NCI-H82 treated with DMSO at 0.1 percent for 48 hours (cell line): Measurements from ENCODE around the gene TNFRSF8.

ENCODE experiments used
- DNase-seq: peaks from one replicate; lab custom pipeline; 2025; ENCODE audit not compliant: unreplicated experiment; lab: John Stamatoyannopoulos, UW

The TNFRSF8 gene

DNA sequence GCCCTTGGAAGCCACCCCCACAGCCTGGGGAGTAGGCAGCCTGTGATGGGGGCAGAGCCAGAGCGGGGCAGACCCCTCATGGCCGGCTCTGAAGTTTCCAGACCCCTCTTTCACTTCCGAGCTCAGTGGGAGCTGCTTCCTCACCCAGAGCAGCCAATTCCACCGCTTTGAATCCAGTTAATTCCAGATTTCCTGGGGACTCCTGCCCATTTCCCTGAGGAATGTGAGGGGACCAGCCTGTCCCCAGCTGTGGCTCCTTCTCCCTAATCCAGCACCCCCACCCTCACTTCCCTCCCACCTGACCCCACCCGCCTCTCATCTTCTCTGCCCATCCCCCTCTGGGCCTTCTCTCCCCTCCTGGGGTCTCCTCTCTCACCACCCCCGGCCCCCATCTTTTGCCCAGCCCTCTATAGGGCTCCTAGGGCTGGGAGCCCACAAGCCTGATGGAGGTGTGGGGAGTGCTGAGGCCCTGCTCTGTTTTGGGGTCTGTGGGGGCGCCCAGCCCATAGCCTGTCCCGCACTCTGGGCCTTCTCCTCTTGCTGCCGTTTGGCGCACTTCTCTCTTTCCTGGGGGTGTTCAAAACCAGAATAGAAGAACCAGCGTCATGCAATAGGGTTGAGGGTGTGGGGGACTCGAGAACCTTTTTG, 77.5 kb downstream of the TNFRSF8 start:
- DNase-seq = no peak

DNA sequence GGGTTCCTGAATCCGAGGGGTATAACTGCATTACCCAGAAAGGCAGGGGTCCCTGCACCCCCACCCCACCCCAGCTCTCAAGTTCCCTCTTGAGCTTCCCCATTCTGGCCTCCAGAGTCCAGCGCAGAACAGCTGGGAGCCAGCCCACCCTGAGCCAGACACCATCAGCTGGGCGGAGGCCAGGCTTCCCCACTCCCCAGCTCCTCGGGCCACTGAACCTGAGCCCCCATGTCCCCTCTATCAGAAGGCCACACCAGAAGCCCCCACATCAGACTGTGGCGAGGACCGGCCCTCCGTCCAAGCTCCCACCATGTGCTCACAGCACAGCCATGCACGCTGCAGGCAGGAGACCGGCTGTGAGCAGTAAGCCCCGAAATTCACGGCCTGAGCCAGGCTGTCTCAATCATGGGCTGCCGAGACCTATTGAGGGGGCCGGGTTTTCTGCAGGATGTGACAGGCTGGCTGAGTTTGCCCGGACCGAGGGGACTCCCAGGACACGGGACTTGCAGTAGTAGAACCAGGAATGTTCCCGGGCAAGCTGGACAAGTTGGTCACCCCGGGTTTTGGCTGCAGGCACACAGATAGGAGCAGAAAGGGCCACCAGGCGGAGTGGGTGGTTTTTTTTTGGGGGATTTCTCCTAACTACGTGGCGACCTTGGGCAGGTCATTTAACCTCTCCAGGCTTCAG, 78.2 kb downstream of the TNFRSF8 start:
- DNase-seq = no peak

DNA sequence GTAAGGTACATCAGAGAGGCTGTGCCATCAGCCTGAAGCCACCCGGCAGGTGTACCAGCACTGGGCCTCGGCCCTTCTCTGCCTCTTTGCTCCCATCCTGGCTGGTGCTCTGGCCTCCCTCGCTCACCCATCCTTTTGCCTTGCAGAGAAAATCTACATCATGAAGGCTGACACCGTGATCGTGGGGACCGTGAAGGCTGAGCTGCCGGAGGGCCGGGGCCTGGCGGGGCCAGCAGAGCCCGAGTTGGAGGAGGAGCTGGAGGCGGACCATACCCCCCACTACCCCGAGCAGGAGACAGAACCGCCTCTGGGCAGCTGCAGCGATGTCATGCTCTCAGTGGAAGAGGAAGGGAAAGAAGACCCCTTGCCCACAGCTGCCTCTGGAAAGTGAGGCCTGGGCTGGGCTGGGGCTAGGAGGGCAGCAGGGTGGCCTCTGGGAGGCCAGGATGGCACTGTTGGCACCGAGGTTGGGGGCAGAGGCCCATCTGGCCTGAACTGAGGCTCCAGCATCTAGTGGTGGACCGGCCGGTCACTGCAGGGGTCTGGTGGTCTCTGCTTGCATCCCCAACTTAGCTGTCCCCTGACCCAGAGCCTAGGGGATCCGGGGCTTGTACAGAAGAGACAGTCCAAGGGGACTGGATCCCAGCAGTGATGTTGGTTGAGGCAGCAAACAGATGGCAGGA, 79.2 kb downstream of the TNFRSF8 start:
- no peak for DNase-seq

- DNase-seq = no peak
Observed at GRCh38 chr1:12142891-12143630, 80.0 kb downstream of the TNFRSF8 start.

DNA sequence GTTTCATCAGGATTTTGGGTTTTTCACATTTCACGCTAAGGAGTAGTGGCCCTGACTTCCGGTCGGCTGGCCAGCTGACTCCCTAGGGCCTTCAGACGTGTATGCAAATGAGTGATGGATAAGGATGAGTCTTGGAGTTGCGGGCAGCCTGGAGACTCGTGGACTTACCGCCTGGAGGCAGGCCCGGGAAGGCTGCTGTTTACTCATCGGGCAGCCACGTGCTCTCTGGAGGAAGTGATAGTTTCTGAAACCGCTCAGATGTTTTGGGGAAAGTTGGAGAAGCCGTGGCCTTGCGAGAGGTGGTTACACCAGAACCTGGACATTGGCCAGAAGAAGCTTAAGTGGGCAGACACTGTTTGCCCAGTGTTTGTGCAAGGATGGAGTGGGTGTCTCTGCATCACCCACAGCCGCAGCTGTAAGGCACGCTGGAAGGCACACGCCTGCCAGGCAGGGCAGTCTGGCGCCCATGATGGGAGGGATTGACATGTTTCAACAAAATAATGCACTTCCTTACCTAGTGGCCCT, 80.6 kb downstream of the TNFRSF8 start:
- DNase-seq = no peak

GRCh38 chr1:12144236-12144635, 81.1 kb downstream of the TNFRSF8 start:
- no peak for DNase-seq

GRCh38 chr1:12144969-12145368, 81.9 kb downstream of the TNFRSF8 start:
- no peak for DNase-seq

- DNase-seq = no peak
Observed at GRCh38 chr1:12145616-12146342, 82.7 kb downstream of the TNFRSF8 start.

GRCh38 chr1:12146343-12147112, 83.4 kb downstream of the TNFRSF8 start:
- DNase-seq = no peak

GRCh38 chr1:12147201-12147701, 84.1 kb downstream of the TNFRSF8 start:
- DNase-seq = no peak

DNA sequence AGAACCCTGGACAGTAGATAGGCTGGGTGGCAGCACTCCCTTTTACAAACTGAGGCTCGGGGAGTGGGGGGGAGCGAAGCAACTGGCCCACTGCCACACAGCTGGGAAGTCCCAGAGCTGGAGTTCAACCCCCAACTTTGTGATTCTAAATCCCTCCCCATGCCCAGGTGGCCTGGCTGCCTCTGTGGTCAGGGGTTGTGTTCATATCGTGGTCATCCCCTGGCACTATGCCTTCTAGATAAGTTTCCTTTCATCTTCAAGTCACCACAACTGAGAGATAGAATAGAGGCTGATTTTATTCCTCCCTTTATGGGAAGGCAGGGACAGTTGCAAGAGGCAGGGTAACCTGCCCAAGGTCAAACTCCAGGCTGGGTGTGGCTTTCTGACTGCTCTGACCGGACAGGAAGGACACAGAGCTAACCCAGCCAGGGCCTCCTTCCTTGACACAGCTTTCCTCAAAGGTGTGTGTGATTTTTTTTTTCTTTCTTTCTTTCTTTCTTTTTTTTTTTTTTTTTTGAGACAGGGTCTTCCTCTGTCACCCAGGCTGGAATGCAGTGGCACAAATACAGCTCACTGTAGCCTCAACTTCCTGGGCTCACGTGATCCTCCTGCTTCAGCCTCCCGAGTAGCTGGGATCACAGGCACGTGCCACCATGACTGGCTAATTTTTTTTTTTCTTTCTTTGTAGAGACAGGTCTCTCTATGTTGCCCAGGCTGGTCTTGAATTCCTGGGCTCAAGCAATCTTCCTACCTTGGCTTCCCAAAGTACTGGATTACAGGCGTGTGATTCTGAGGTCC, 85.3 kb downstream of the TNFRSF8 start:
- no peak for DNase-seq

DNA sequence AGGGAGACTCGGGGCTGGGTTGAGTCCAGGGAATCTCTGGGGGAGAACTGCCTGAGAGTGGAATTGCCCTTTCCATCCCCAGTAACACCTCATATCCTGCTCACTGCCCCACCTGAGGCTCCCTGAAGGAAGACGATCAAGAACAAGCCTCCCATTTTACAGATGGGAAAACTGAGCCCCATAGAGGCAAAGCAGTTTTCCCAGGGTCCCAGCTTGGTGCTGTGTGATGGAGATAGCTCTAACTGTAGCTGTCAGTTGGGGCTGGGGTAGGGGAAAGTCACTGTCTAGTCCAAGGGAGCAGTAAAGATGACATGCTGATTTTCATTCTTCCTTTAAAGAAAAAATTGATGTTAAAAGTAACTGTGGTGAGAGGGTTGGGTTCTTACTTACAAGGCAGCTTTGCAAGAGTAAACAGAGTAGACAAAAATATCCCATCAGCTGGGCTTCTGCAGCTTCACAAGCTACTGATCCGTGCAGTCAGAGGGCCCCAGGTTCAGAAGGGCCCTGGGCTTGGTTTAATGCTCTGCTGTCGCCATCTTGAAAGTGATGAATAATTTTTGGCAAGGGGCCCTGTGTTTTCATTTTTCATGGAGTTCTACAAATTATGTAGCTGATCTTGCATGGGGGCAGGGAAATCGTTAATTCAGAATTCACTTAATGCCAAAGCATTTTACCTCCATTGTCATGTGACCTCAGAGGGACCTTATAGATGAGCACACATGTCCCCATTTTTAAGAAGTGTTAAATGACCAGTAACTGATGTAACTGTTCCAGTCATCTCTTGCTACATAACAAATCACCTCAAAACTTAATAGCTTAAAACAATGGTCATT, 86.1 kb downstream of the TNFRSF8 start:
- no peak for DNase-seq

DNA sequence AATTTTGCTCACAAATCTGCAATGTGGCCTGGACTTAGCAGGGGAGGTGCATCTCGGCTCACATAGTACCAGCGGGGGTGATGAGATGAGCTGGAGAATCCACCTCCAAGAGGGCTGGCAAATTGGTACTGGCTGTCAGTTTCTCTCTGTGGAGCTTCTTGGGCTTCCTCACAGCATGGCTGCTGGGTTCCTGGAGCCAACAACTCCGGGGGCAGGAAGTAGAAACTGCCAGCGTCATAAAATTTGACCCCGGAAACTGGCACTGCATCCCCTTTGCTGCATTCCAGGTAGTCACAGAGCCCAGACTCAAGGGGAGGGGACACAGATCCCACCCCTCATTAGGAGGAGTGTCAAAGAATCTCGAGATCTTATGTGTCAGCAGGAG, 86.7 kb downstream of the TNFRSF8 start:
- DNase-seq = no peak

DNA sequence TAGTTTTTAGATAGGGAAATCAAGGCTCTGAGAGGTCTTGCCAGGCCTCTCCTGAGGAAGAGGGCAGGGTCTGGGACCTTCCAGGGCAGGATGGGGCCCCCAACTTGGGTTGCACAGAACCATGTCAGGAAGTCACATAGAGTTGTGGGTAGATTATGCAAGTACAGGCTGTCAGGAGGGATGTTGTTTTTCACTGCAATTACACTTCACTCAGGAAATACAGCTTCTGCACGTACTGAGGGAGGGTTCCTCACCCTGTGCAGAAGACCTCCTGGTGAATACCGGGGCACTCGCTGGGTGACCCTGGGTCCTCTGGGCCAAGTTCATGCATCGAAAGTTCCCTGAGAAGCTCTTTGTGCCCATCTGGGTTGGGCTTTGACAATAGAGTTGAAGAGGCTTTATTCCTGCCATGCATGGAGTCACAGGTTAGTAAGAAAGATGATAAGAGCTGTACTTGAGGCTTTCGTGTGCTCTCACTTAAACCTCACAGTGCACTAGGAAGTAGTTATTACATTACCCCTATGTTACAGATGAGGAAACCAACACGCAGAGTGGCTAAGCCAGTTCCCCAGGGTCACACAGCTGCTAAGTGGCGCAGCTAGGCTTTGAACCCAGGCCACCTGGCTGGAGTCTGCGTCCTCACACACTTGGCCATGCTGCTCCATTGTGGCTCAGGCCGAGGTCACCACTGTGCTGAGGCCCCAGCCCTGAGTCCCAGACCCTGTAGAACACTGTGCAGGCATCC, 87.5 kb downstream of the TNFRSF8 start:
- DNase-seq = no peak

GRCh38 chr1:12151465-12151864, 88.4 kb downstream of the TNFRSF8 start:
- DNase-seq = no peak

DNA sequence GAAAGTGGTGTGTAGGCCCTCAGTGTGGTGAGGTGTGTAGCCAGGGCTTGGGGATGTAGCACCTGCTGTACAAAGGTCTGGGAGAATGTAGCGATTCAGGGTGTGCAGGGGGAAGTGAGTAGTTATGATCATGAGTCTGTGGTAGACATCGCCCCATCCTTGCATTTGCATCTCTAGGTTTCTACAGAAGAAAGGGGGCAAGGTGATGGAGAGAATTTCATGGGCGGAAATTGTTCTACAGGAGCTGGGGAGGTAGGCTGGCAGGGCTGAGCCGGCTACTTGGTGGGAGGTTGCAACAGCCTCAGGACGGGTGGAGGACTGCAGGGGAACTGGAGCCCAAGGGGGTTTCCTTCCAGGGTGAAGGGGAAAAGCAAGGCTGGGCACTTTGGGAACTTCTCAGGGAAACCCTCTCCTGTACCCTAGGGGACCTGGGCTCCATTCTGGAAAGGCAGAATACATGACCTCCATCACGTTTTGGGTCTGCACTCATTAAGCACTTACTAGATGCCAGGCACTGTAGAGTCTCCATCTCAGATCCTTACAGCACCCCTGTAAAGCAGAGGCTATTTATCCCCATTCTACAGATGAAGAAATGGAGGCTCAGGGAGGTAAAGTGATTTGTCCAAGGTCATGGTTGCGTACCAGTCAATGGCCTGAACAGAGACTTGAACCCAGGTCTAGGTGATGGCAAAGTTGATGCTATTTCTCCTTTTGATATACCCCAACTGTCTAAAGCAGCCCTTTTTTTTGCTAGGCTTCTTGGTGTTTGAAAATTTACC, 89.2 kb downstream of the TNFRSF8 start:
- DNase-seq = no peak
